AG09319 (cell line): ENCODE results near the gene ASAP2.

Experiments used
- DNase-seq: peaks from one replicate; pipeline ENCODE4 v3.0.0-alpha.2; 2010; ENCODE audit warnings: low read depth; ENCODE audit errors: extremely low read depth
- TF ChIP-seq, protein P1 (sequence below): IDR thresholded peaks from 2 replicates; pipeline ENCODE4 v1.5.1; 2011; ENCODE audit warnings: low read depth, mild to moderate bottlenecking, inconsistent platforms, low read length, moderate library complexity

The ASAP2 gene

DNA sequence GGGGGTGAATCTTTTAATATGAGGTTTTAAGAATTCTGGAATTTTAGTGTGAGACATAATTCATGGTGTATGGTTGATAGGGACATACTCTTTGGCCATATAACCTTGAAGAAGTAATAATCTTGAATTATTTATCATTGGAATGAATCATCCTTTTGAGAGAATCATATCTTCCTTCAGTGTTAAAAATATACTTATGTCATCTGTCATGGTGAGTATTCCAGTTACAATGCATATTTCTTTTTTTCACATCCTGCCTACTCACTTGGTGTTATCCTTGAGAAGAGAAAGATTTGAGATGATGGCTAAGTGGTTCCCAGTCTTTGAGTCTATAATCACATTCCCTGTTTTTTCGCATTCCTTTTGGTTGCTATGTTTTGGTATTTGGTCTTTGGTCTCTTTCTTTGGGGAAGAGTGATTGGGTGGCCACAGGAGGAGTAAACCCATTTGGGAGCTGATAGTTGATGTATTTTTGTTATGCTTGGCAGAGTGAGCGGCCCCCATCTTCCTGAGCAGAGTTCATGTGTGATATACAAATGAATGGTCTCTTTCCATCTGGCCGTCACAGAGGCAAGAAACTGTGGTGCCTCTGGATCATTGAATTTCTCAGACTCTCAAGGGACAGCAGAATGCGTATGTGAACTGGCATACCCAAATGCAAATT lies 21.6 kb downstream of the ASAP2 start:
- no peak for DNase-seq
- TF ChIP-seq, protein P1, sequence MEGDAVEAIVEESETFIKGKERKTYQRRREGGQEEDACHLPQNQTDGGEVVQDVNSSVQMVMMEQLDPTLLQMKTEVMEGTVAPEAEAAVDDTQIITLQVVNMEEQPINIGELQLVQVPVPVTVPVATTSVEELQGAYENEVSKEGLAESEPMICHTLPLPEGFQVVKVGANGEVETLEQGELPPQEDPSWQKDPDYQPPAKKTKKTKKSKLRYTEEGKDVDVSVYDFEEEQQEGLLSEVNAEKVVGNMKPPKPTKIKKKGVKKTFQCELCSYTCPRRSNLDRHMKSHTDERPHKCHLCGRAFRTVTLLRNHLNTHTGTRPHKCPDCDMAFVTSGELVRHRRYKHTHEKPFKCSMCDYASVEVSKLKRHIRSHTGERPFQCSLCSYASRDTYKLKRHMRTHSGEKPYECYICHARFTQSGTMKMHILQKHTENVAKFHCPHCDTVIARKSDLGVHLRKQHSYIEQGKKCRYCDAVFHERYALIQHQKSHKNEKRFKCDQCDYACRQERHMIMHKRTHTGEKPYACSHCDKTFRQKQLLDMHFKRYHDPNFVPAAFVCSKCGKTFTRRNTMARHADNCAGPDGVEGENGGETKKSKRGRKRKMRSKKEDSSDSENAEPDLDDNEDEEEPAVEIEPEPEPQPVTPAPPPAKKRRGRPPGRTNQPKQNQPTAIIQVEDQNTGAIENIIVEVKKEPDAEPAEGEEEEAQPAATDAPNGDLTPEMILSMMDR = no peak

DNA sequence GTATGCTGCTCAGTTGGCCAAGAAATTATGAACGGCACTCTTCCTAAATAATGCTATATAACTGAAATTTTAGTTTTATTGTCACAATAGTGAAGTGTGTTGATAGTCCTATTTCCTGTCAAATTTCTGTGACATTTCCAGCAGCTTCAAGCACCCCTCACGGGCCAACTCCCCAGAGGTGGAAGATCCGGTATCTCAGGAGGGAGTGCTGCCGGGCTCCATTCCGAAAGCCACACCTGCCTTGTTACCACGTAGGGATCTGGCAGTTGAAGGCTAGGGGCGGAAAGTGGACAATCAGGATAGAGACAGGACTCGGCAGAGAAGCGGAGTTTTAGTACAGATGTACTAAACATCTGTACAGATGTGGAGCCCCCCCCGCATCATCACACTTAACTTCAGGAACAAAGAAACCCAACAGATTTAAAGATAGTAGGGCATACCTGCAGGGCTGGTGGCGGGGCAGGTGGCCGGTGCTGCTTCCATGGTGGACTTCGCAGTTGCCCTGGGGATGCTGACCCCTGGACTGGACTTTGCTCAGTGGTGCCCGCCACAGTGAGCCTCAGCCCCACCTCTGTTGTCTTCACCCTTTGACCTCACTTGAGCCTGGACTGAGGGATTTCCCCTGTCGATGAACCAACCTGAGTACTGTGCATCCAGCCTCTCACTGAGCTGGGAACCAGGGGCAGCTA lies 22.3 kb downstream of the ASAP2 start:
- TF ChIP-seq, protein P1 = no peak
- DNase-seq = no peak

DNA sequence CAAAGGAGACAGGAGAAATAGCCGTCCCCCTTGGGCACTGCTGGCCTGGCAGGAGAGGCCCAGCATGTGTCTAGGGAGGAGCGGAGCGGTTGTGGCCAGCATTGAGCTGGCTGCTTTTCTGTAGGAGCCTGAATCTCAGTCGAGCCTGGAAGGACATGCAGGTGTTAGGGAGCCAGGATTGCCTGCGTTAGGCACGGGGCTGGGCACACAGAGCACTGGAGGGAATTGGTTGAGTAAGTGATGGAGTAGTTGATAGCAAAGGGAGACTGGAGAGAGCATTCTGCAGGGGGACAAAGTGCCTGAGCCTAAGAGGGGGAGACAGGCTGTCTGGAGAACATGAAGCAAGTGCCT lies 22.8 kb downstream of the ASAP2 start:
- TF ChIP-seq, protein P1 = no peak

DNA sequence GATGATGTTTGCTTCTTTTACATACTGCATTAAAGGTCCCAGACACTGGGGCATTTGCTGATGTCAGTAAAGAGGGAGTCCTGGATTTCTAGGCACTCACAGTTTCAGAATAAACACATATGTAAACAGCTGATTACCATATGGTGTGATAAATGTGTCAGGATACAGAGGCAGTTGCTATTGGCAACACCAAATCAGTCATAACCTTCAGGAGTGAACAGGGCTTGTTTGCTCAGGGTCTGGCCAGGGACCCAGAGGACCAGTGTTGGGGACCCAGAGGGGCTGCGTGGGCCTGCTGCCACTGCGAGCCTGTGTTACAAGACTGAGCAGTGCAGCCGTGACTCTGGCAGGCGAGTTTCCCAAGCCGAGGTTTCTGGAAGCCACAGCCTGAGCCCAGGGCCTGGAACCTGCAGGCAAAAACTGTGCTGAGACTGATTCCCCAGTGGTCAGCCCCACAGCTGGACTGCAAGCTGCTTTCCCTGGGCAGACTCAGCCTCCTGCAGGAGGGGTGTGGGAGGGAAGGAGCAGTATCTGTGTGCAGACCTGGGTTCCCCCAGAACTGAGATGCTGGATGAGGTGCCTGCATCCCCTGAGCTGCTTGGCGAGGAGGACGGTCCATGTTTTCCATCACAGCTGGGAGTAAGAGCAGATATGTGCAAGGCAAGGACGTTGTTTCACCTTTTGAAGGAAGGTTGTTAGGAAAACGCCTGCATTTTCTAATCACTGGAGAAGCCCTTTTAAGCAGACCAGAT lies 23.6 kb downstream of the ASAP2 start:
- TF ChIP-seq, protein P1 = no peak; the same call in 1 of the 2 replicates
- DNase-seq = no peak

More for the DNA sequence above, 22.8 kb downstream of the ASAP2 start:
- DNase-seq = no peak

DNA sequence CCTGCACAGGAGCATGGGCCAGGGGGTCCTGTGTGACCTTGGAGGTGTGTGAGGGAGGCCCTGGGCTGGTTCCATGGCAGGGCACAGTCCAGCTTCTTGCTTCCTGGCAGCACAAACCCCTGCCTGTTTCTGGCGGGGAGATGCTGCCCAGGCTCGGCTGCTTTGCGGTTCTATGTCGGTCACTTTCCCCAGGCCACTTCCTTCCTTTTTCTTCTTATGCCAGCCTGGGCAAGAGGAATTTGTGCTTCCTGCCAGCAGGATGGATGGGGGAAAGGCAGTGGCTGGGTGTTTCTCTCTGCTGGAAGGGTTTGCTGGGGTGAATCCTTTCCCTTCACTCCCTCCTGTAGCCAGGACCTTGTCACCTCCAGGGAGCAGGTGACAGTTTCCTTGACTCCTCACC lies 24.3 kb downstream of the ASAP2 start:
- no peak for DNase-seq
- TF ChIP-seq, protein P1 = no peak

DNA sequence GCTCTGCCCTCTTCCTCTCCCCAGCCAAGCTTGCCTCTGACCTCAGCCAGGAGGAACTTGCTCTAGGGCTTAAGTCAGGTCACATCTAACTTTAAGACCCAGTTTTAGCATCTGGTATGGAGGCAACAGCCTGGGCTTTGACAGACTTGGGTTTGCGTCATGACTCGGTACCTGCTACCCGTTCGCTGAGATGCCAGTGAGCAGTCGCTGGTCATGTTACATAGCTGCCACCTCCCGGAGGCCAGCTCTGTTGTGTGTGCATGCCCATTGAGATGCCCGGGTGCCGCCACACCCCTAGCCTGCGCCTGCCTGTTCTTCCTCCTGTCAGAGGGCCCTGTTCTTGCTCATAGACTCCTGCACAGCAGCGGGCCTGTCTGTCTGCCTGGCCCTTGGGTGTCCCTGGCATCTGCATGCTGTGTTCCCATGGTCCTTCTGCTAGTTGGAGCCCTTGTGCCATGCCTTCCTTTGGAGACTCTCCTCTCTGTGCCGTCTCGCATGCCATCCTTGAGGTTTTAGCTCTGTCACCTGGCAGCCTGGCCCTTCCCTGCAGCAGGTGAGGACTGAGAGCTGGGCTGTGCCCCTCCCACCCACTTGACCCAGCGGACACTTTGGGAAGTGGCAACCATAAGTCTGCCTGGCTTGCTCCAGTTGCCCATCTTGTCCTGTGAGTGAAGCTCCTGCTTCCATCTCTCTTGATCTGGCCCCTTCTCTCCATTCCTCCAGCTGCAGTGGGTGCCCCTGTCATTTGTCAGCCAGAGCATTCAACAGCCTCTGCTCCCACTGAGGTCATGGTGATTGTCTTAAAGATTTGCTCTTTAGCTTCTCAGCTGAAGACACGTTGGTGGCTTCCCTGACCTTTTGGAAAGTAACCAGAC lies 24.9 kb downstream of the ASAP2 start:
- TF ChIP-seq, protein P1 = no peak
- DNase-seq = no peak
